ENCODE data around the gene ENPEP. TPM values are rescaled to one million over a fixed set of nuclear protein-coding genes. Genes with fewer than 3 reads are reported as not detected.
"Not testable (repeated sequence)": the region's sequence is repeated elsewhere in the genome, so short reads cannot be mapped to it uniquely, and the experiment has no call there.

Gene ENPEP
- total RNA-seq, 1 donor from 2014 or later = 3.5 TPM

GRCh38 chr4:110540982-110541451 is 65.1 kb downstream of the ENPEP start:
- no peak overlapping the region for H3K27ac ChIP-seq (replicated peaks)
- no peak for TF ChIP-seq CTCF (IDR thresholded peaks at IDR 0.05; ENCODE audit: borderline replicate concordance)
- intact Hi-C loops (cut with micrococcal nuclease) = no loop called here
- H3K36me3 ChIP-seq = peaks cover 2% of the 10 kb centered on the region
- H3K27me3 ChIP-seq (ENCODE audit: low read depth) = no peaks in the 10 kb centered on the region
- DNase-seq = no peak
- peaks cover 17% of the 10 kb centered on the region for H3K9me3 ChIP-seq (replicated peaks)
- H3K4me3 ChIP-seq = no peak overlapping the region
- peaks cover 4% of the 10 kb centered on the region for H3K4me1 ChIP-seq

- H3K4me3 ChIP-seq = no peak overlapping the region
- TF ChIP-seq CTCF (IDR thresholded peaks at IDR 0.05; ENCODE audit: borderline replicate concordance) = no peak
- DNase-seq = no peak
- no peaks in the 10 kb centered on the region for H3K9me3 ChIP-seq (replicated peaks)
- H3K27ac ChIP-seq (replicated peaks) = no peak overlapping the region
- no peaks in the 10 kb centered on the region for H3K36me3 ChIP-seq
- peaks cover 4% of the 10 kb centered on the region for H3K4me1 ChIP-seq
- intact Hi-C loops (cut with micrococcal nuclease) = no loop called here
- H3K27me3 ChIP-seq (ENCODE audit: low read depth) = no peaks in the 10 kb centered on the region
These were observed 67.6 kb downstream of the ENPEP start for GRCh38 chr4:110543577-110543976.

GRCh38 chr4:110544594-110544993 is 68.6 kb downstream of the ENPEP start:
- H3K4me1 ChIP-seq = peaks cover 4% of the 10 kb centered on the region
- intact Hi-C loops (cut with micrococcal nuclease) = no loop called here
- TF ChIP-seq CTCF (IDR thresholded peaks at IDR 0.05; ENCODE audit: borderline replicate concordance) = no peak
- no peaks in the 10 kb centered on the region for H3K36me3 ChIP-seq
- no peaks in the 10 kb centered on the region for H3K9me3 ChIP-seq (replicated peaks)
- no peaks in the 10 kb centered on the region for H3K27me3 ChIP-seq (ENCODE audit: low read depth)
- H3K27ac ChIP-seq (replicated peaks) = no peak overlapping the region
- DNase-seq = no peak
- H3K4me3 ChIP-seq = no peak overlapping the region

- Histone ChIP-seq H3K36me3 (no peaks in the 10 kb centered on the region), H3K27me3 (ENCODE audit: low read depth) (no peaks in the 10 kb centered on the region), H3K9me3 (replicated peaks) (no peaks in the 10 kb centered on the region), H3K27ac (replicated peaks) (no peak overlapping the region), H3K4me1 (no peaks in the 10 kb centered on the region), H3K4me3 (no peak overlapping the region)
- intact Hi-C loops (cut with micrococcal nuclease) = no loop called here
- TF ChIP-seq CTCF (IDR thresholded peaks at IDR 0.05; ENCODE audit: borderline replicate concordance) = no peak
- no peak for DNase-seq
These were observed 74.3 kb downstream of the ENPEP start for GRCh38 chr4:110550260-110550659.

GRCh38 chr4:110553197-110553596 is 77.2 kb downstream of the ENPEP start:
- Histone ChIP-seq H3K4me1 (no peaks in the 10 kb centered on the region), H3K27me3 (ENCODE audit: low read depth) (no peaks in the 10 kb centered on the region), H3K4me3 (no peak overlapping the region), H3K27ac (replicated peaks) (no peak overlapping the region), H3K36me3 (no peaks in the 10 kb centered on the region), H3K9me3 (replicated peaks) (no peaks in the 10 kb centered on the region)
- DNase-seq = no peak
- no peak for TF ChIP-seq CTCF (IDR thresholded peaks at IDR 0.05; ENCODE audit: borderline replicate concordance)
- intact Hi-C loops (cut with micrococcal nuclease) = no loop called here

- Histone ChIP-seq H3K27ac (replicated peaks) (no peak overlapping the region), H3K4me3 (no peak overlapping the region), H3K36me3 (no peaks in the 10 kb centered on the region), H3K9me3 (replicated peaks) (no peaks in the 10 kb centered on the region), H3K27me3 (ENCODE audit: low read depth) (no peaks in the 10 kb centered on the region), H3K4me1 (no peaks in the 10 kb centered on the region)
- intact Hi-C loops (cut with micrococcal nuclease) = no loop called here
- no peak for TF ChIP-seq CTCF (IDR thresholded peaks at IDR 0.05; ENCODE audit: borderline replicate concordance)
- DNase-seq = no peak
These were observed 91.3 kb downstream of the ENPEP start for GRCh38 chr4:110567214-110567613.

- H3K27me3 ChIP-seq (ENCODE audit: low read depth); intact Hi-C loops (cut with micrococcal nuclease); H3K4me1 ChIP-seq; H3K36me3 ChIP-seq; DNase-seq; H3K27ac ChIP-seq (replicated peaks); H3K4me3 ChIP-seq: not testable (repeated sequence)
- peaks cover 28% of the 10 kb centered on the region for H3K9me3 ChIP-seq (replicated peaks)
These were observed 100.7 kb downstream of the ENPEP start for GRCh38 chr4:110576696-110577095.
